ENCODE measurements around the gene NPY2R.

The NPY2R gene

GRCh38 chr4:155208258-155209054 is at the start of gene NPY2R:
Gene NPY2R (plus strand): TSS chr4:155208636. CDS start chr4:155213940, 5,304 bp downstream.
- no peak for DNase-seq (ENCODE audit: low spot score)

GRCh38 chr4:155161357-155161756 is 47.1 kb upstream of the NPY2R start:
- no peak for DNase-seq (ENCODE audit: low spot score)

- DNase-seq (ENCODE audit: low spot score) = no peak
Observed at GRCh38 chr4:155164718-155165117, 43.7 kb upstream of the NPY2R start.

- no peak for DNase-seq (ENCODE audit: low spot score)
Observed at GRCh38 chr4:155170569-155170968, 37.9 kb upstream of the NPY2R start.

GRCh38 chr4:155173371-155173770 is 35.1 kb upstream of the NPY2R start:
- DNase-seq (ENCODE audit: low spot score) = no peak

GRCh38 chr4:155174668-155175067 is 33.8 kb upstream of the NPY2R start:
- no peak for DNase-seq (ENCODE audit: low spot score)

- no peak for DNase-seq (ENCODE audit: low spot score)
Observed at GRCh38 chr4:155179216-155179615, 29.2 kb upstream of the NPY2R start.

GRCh38 chr4:155186972-155187371 is 21.5 kb upstream of the NPY2R start:
- DNase-seq (ENCODE audit: low spot score) = no peak

- no peak for DNase-seq (ENCODE audit: low spot score)
Observed at GRCh38 chr4:155187989-155188388, 20.4 kb upstream of the NPY2R start.

GRCh38 chr4:155190099-155190498 is 18.3 kb upstream of the NPY2R start:
- no peak for DNase-seq (ENCODE audit: low spot score)

- no peak for DNase-seq (ENCODE audit: low spot score)
Observed at GRCh38 chr4:155197757-155198156, 10.7 kb upstream of the NPY2R start.

GRCh38 chr4:155207534-155208257 is 740 bp upstream of the NPY2R start:
- DNase-seq (ENCODE audit: low spot score) = no peak

- no peak for DNase-seq (ENCODE audit: low spot score)
Observed at GRCh38 chr4:155220025-155220424, 11.6 kb downstream of the NPY2R start.

- no peak for DNase-seq (ENCODE audit: low spot score)
Observed at GRCh38 chr4:155227131-155227530, 18.7 kb downstream of the NPY2R start.

GRCh38 chr4:155228713-155229112 is 20.3 kb downstream of the NPY2R start:
- no peak for DNase-seq (ENCODE audit: low spot score)

- DNase-seq (ENCODE audit: low spot score) = no peak
Observed at GRCh38 chr4:155232432-155232831, 24.0 kb downstream of the NPY2R start.

- no peak for DNase-seq (ENCODE audit: low spot score)
Observed at GRCh38 chr4:155234206-155234605, 25.8 kb downstream of the NPY2R start.

- no peak for DNase-seq (ENCODE audit: low spot score)
Observed at GRCh38 chr4:155237567-155237966, 29.1 kb downstream of the NPY2R start.

GRCh38 chr4:155241225-155241624 is 32.8 kb downstream of the NPY2R start:
- no peak for DNase-seq (ENCODE audit: low spot score)

- DNase-seq (ENCODE audit: low spot score) = no peak
Observed at GRCh38 chr4:155241664-155242063, 33.2 kb downstream of the NPY2R start.

- DNase-seq (ENCODE audit: low spot score) = no peak
Observed at GRCh38 chr4:155245105-155245504, 36.7 kb downstream of the NPY2R start.

- no peak for DNase-seq (ENCODE audit: low spot score)
Observed at GRCh38 chr4:155248002-155248896, 39.8 kb downstream of the NPY2R start.

Measured in SW480 (cell line).